Hepatocyte (in vitro differentiated cells): ENCODE data around the gene OSBPL5.

ENCODE experiments used
- EZH2 ChIP-seq: fragments of 200-600 bp; sonication (generic); IDR thresholded peaks from 2 replicates; pipeline ENCODE4 v1.6.1; 2016; ENCODE audit warnings: antibody characterized with exemption, mild to moderate bottlenecking, borderline replicate concordance
- TF ChIP-seq, protein P1 (sequence below): fragments of 200-600 bp; sonication (generic); IDR thresholded peaks from 2 replicates; pipeline ENCODE4 v1.5.1; 2016; ENCODE audit warnings: antibody characterized with exemption, mild to moderate bottlenecking; ENCODE audit not compliant: poor library complexity

DNA sequence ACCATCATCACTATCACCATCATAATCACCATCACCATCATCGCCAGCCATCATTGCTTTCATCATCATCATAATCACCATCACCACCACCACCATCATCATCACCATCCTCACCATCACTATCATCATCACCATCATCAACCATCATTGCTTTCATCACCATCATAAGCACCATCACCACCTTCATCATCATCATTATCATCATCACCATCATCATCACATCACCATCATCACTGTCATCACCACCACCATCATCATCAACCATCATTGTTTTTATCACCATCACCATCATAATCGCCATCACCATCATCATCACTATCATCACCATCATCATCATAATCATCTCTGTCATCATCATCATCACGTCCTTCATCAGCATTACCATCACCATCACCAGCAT, 9.3 kb upstream of the OSBPL5 start:
- TF ChIP-seq, protein P1, sequence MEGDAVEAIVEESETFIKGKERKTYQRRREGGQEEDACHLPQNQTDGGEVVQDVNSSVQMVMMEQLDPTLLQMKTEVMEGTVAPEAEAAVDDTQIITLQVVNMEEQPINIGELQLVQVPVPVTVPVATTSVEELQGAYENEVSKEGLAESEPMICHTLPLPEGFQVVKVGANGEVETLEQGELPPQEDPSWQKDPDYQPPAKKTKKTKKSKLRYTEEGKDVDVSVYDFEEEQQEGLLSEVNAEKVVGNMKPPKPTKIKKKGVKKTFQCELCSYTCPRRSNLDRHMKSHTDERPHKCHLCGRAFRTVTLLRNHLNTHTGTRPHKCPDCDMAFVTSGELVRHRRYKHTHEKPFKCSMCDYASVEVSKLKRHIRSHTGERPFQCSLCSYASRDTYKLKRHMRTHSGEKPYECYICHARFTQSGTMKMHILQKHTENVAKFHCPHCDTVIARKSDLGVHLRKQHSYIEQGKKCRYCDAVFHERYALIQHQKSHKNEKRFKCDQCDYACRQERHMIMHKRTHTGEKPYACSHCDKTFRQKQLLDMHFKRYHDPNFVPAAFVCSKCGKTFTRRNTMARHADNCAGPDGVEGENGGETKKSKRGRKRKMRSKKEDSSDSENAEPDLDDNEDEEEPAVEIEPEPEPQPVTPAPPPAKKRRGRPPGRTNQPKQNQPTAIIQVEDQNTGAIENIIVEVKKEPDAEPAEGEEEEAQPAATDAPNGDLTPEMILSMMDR, result no peak
- TF ChIP-seq EZH2, result no peak
